MM.1S (cell line): ENCODE data around the gene TMEM109.

Experiments
- DNase-seq: peaks from one replicate; pipeline ENCODE4 v3.0.0-alpha.2; 2015
- H2AFZ ChIP-seq: fragments of 300-600 bp; sonication (generic); 2 replicates; pipeline ENCODE4 v1.6.0; 2016; ENCODE audit warnings: antibody characterized with exemption, low read length
- H3F3A ChIP-seq: fragments of 300-600 bp; sonication (generic); 2 replicates; pipeline ENCODE4 v1.6.1; 2016; ENCODE audit warnings: mild to moderate bottlenecking, antibody characterized with exemption, low read length, moderate library complexity, mixed read lengths; ENCODE audit not compliant: insufficient read depth
- H3K27ac ChIP-seq: fragments of 300-600 bp; sonication (generic); 2 replicates; pipeline ENCODE4 v1.5.1; 2016; ENCODE audit warnings: mild to moderate bottlenecking, low read length
- H3K27me3 ChIP-seq: fragments of 300-600 bp; sonication (generic); replicated peaks from 2 replicates; pipeline ENCODE4 v1.6.0; 2016; ENCODE audit warnings: low read length; ENCODE audit not compliant: insufficient read depth
- H3K36me3 ChIP-seq: fragments of 300-600 bp; sonication (generic); replicated peaks from 2 replicates; pipeline ENCODE4 v1.6.1; 2016; ENCODE audit warnings: mild to moderate bottlenecking, low read length, mixed read lengths; ENCODE audit not compliant: insufficient read depth
- H3K4me1 ChIP-seq: fragments of 300-600 bp; sonication (generic); 2 replicates; pipeline ENCODE4 v1.6.1; 2016; ENCODE audit warnings: low read length, mixed read lengths
- H3K4me2 ChIP-seq: fragments of 300-600 bp; sonication (generic); 2 replicates; pipeline ENCODE4 v1.6.0; 2016; ENCODE audit warnings: low read depth, low read length
- H3K4me3 ChIP-seq: fragments of 300-600 bp; sonication (generic); 2 replicates; pipeline ENCODE4 v1.5.1; 2016; ENCODE audit warnings: low read length, mixed read lengths
- H3K79me2 ChIP-seq: fragments of 300-600 bp; sonication (generic); 2 replicates; pipeline ENCODE4 v1.6.1; 2016; ENCODE audit warnings: mixed run types, low read length, mixed read lengths
- H3K9ac ChIP-seq: fragments of 300-600 bp; sonication (generic); 2 replicates; pipeline ENCODE4 v1.6.1; 2016; ENCODE audit warnings: low read length, mixed read lengths
- H3K9me2 ChIP-seq: fragments of 300-600 bp; sonication (generic); replicated peaks from 2 replicates; pipeline ENCODE4 v1.6.1; 2016; ENCODE audit warnings: mild to moderate bottlenecking, low read length, mixed read lengths; ENCODE audit not compliant: insufficient read depth
- H3K9me3 ChIP-seq: fragments of 300-600 bp; sonication (generic); replicated peaks from 2 replicates; pipeline ENCODE4 v1.6.1; 2016; ENCODE audit warnings: mild to moderate bottlenecking, low read length, mixed read lengths; ENCODE audit not compliant: insufficient read depth
- H4K20me1 ChIP-seq: fragments of 300-600 bp; sonication (generic); 2 replicates; pipeline ENCODE4 v1.6.1; 2016; ENCODE audit warnings: mild to moderate bottlenecking, low read length, moderate library complexity, mixed read lengths; ENCODE audit not compliant: insufficient read depth
- CTCF ChIP-seq: fragments of 300-600 bp; sonication (generic); IDR thresholded peaks from 2 replicates; pipeline ENCODE4 v1.5.1; 2016; ENCODE audit warnings: antibody characterized with exemption, low read length, mixed read lengths
- EZH2 ChIP-seq: fragments of 300-600 bp; sonication (generic); optimal IDR thresholded peaks from 2 replicates; pipeline ENCODE3; 2017; ENCODE audit warnings: low read depth, mild to moderate bottlenecking, antibody characterized with exemption, low read length, mixed read lengths
- EZH2phosphoT487 ChIP-seq: fragments of 300-600 bp; sonication (generic); IDR thresholded peaks from 2 replicates; pipeline ENCODE4 v1.6.1; 2018; ENCODE audit warnings: antibody characterized with exemption, low read length

Gene TMEM109

DNA sequence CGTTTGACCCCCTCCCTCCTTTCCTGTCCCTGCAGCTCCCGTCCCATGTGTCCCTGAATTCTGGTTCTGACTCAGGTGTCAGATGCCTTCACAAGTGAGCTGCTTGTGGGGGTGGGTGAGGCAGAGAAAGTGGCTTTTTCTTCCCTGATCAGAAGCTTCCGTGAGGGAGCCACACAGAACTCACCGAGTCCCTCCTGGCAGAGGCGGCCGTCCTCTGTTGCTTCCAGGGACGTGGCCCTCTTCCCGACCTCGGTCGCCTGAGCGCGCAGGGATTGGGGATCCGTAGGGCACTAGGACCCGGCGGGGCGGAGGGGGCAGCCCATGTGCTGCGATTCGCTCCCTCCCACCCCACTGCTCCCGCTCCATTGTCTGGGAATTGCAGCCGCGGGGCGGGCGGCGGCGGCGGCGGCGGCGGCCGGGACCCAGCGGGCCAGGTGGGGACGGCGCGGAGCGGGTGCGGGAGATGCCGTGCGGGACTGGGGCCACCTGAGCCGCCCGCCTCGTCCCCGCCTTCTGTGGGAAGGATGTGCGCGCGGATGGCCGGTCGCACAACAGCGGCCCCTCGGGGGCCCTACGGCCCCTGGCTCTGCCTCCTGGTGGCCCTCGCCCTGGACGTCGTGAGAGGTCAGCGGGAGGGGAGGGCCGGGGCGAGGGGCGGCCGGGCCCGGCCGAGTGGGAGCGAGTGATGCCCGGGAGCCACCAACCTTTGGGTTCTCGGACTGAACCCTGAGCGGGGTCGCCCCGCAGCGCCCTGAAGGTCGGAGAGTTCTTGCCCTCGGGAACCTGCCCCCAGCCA, 10.3 kb downstream of the TMEM109 start, which contains the start of gene TMEM132A:
TSS of gene TMEM132A (plus strand) at position 351 of the 796 bp plus-strand sequence. CDS start at position 525, 174 bp downstream.
- Histone ChIP-seq H4K20me1 (peaks cover 15% of the 10 kb centered on the region), H3K36me3 (peaks cover 11% of the 10 kb centered on the region)

GRCh38 chr11:60924906-60925853, 11.2 kb downstream of the TMEM109 start:
- Histone ChIP-seq H3K4me2 (no peak overlapping the region), H3F3A (peaks cover 13% of the 10 kb centered on the region; the same call in 1 of the 2 replicates), H3K36me3 (peaks cover 4% of the 10 kb centered on the region), H3K4me1 (no peaks in the 10 kb centered on the region), H4K20me1 (peaks cover 10% of the 10 kb centered on the region; the same call in 1 of the 2 replicates), H3K9me3 (no peaks in the 10 kb centered on the region), H3K9me2 (no peaks in the 10 kb centered on the region), H2AFZ (no peak overlapping the region), H3K27me3 (peaks cover 26% of the 10 kb centered on the region), H3K9ac (no peak overlapping the region), H3K79me2 (peaks cover 6% of the 10 kb centered on the region), H3K27ac (no peak overlapping the region), H3K4me3 (no peak overlapping the region)
- DNase-seq = no peak
- TF ChIP-seq EZH2 (no peak), CTCF (no peak), EZH2phosphoT487 (no peak)

More for the DNA sequence above, 10.3 kb downstream of the TMEM109 start, which contains the start of gene TMEM132A:
- Histone ChIP-seq H3K27me3 (peaks cover 22% of the 10 kb centered on the region), H3K9me2 (no peaks in the 10 kb centered on the region), H3K27ac (no peak within 1 kb of the TSS), H3K4me1 (no peaks in the 10 kb centered on the region), H3K4me3 (peak within 1 kb of the TSS; percentile 46), H2AFZ (no peak within 1 kb of the TSS), H3K4me2 (peak within 1 kb of the TSS; percentile 51), H3K9me3 (no peaks in the 10 kb centered on the region), H3K79me2 (peaks cover 15% of the 10 kb centered on the region), H3F3A (peaks cover 13% of the 10 kb centered on the region; the same call in 1 of the 2 replicates), H3K9ac (no peak within 1 kb of the TSS)
- no peak for DNase-seq
- TF ChIP-seq CTCF (no peak), EZH2 (no peak), EZH2phosphoT487 (no peak)

DNA sequence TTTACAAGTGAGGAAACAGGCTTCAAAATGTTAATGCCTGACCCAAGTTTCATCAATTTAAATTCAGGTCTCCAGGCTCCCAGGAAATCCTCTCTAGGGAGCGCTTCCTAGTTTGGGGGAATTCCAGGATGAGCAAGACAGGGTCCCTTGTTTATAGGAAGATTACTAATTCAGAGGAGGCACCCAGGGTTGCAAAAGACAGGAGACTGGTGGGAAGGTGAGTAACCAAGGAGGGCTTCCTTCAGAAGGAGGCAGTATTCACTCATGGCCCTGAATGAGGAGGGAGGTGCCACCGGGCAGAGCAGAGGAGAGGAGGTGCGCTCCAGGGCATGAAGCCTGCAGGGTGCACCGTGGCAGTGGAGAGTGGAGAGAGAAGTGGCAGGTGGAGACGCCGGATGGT, 11.9 kb downstream of the TMEM109 start:
- peaks cover 26% of the 10 kb centered on the region for H3K27me3 ChIP-seq
- H3K4me2 ChIP-seq = no peak overlapping the region
- H3K27ac ChIP-seq = no peak overlapping the region
- no peaks in the 10 kb centered on the region for H3K9me2 ChIP-seq
- peaks cover 13% of the 10 kb centered on the region; the same call in 1 of the 2 replicates for H3F3A ChIP-seq
- no peak for DNase-seq
- no peaks in the 10 kb centered on the region; the same call in 1 of the 2 replicates for H3K36me3 ChIP-seq
- TF ChIP-seq CTCF (no peak), EZH2phosphoT487 (no peak), EZH2 (no peak)
- no peak overlapping the region for H3K9ac ChIP-seq
- no peaks in the 10 kb centered on the region; the same call in 1 of the 2 replicates for H3K79me2 ChIP-seq
- peaks cover 7% of the 10 kb centered on the region; the same call in 1 of the 2 replicates for H4K20me1 ChIP-seq
- no peak overlapping the region for H2AFZ ChIP-seq
- no peaks in the 10 kb centered on the region for H3K4me1 ChIP-seq
- no peaks in the 10 kb centered on the region for H3K9me3 ChIP-seq
- no peak overlapping the region for H3K4me3 ChIP-seq
